H1 (cell line): ENCODE results near the gene P4HB. TPM values are rescaled to one million over a fixed set of nuclear protein-coding genes. Genes with fewer than 3 reads are reported as not detected.

Experiments used
- CBX8 ChIP-seq: fragments of 300-800, 300-1000 bp; sonication (generic); IDR thresholded peaks from 2 replicates; pipeline ENCODE4 v1.7.1; 2016; ENCODE audit warnings: low read depth, low read length, borderline replicate concordance
- CREB1 ChIP-seq: IDR thresholded peaks from 2 replicates; pipeline ENCODE4 v1.6.1; 2012; ENCODE audit warnings: inconsistent platforms
- GTF2F1 ChIP-seq: IDR thresholded peaks from 2 replicates; pipeline ENCODE4 v1.6.1; 2012; ENCODE audit warnings: low read depth, low read length, improper control_type of control experiment, borderline replicate concordance
- SP4 ChIP-seq: IDR thresholded peaks from 2 replicates; pipeline ENCODE4 v1.6.1; 2012; ENCODE audit warnings: low read length, inconsistent platforms
- TBP ChIP-seq: IDR thresholded peaks from 2 replicates; pipeline ENCODE4 v1.6.1; 2011; ENCODE audit warnings: low read depth, low read length, improper control_type of control experiment
- TEAD4 ChIP-seq: IDR thresholded peaks from 2 replicates; pipeline ENCODE4 v1.6.1; 2012; ENCODE audit warnings: low read depth, low read length, inconsistent platforms, mixed read lengths
- polyA plus RNA-seq, 7 experiments: library from polyadenylated mRNA; depleted of rRNA in 3 of 7; stranded (reverse) in 5 of 7; unstranded in 2 of 7; fragments of >200 nt in 5 of 7; fragments of 200-250 nt in 2 of 7; gene quantifications; 1 replicate in 5 of 7; 2 replicates in 1 of 7; 4 replicates in 1 of 7; pipeline versions ENCODE4 v1.2.1 to v1.2.3, GENCODE V29; 2011 to 2013; ENCODE audit warnings: missing spikeins in 2 of 7, mixed read lengths in 2 of 7
- total RNA-seq: library from RNA; stranded (reverse); fragmentation: NEBNext Ultra II Directional; extraction: Animal tissue kit (Norgen Biotek cat#: 25700); gene quantifications from 2 replicates; pipeline ENCODE4 v1.2.1, GENCODE V29; 2021
- TF ChIP-seq, protein P1 (sequence below): fragments of 300-600 bp; sonication (generic); IDR thresholded peaks from 2 replicates; pipeline ENCODE4 v1.7.1; 2012; ENCODE audit warnings: low read length, moderate library complexity, mild to moderate bottlenecking, inconsistent platforms; ENCODE audit not compliant: insufficient replicate concordance
- TF ChIP-seq, protein P2 (sequence below): IDR thresholded peaks from 2 replicates; pipeline ENCODE4 v1.6.1; 2012; ENCODE audit warnings: low read length, inconsistent platforms
- TF ChIP-seq, protein P3 (sequence below): IDR thresholded peaks from 2 replicates; pipeline ENCODE4 v1.6.1; 2012; ENCODE audit warnings: inconsistent platforms

Gene P4HB
- total and polyA plus RNA-seq, 2 of the 8 experiments (the other 6 are each of a cell fraction or from before 2014, with no cell fraction given), result 41.4 to 379 TPM

DNA sequence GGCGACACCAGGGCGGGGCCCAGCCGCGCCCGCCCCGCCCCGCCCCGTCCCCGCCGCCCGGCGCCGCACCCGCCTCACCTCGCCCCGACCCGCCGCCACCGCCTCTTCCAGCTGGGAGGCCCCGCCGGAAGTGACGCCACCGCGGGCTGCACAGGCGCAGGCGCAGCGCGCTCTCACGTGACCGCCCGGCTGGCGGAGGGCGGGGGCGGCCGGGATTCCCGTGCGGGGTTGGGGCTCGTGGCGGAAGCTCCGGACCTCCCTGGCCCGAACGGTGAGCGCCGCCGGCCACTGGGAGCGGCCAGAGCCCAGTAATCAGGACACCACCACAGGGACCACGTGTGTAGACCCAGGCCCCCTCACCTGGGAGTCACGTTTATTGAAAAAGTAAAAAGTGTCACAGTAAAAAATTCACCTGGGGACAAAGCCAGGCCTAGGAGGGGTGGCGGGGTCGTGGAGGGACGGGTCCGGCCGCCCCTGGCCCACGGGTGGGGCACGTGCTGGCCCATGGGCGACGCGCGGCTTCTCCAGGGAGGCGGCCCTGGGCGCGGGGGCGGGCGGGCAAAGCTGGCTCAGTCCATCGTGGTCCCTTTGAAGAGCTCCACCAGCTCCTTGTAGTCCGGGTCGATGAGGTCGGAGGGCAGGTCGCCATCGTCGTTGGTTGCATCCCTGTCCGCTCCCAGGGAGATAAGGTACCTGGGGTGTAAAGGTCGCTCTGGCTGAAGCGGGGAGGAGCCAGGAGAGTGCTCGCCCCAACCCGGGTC is 27.0 kb downstream of the P4HB start, which contains the start of gene MCRIP1 (continued):
- TF ChIP-seq TEAD4, result no peak
- peak; percentile 88 for TF ChIP-seq CREB1
- TF ChIP-seq CBX8, result no peak
- TF ChIP-seq, protein P1, sequence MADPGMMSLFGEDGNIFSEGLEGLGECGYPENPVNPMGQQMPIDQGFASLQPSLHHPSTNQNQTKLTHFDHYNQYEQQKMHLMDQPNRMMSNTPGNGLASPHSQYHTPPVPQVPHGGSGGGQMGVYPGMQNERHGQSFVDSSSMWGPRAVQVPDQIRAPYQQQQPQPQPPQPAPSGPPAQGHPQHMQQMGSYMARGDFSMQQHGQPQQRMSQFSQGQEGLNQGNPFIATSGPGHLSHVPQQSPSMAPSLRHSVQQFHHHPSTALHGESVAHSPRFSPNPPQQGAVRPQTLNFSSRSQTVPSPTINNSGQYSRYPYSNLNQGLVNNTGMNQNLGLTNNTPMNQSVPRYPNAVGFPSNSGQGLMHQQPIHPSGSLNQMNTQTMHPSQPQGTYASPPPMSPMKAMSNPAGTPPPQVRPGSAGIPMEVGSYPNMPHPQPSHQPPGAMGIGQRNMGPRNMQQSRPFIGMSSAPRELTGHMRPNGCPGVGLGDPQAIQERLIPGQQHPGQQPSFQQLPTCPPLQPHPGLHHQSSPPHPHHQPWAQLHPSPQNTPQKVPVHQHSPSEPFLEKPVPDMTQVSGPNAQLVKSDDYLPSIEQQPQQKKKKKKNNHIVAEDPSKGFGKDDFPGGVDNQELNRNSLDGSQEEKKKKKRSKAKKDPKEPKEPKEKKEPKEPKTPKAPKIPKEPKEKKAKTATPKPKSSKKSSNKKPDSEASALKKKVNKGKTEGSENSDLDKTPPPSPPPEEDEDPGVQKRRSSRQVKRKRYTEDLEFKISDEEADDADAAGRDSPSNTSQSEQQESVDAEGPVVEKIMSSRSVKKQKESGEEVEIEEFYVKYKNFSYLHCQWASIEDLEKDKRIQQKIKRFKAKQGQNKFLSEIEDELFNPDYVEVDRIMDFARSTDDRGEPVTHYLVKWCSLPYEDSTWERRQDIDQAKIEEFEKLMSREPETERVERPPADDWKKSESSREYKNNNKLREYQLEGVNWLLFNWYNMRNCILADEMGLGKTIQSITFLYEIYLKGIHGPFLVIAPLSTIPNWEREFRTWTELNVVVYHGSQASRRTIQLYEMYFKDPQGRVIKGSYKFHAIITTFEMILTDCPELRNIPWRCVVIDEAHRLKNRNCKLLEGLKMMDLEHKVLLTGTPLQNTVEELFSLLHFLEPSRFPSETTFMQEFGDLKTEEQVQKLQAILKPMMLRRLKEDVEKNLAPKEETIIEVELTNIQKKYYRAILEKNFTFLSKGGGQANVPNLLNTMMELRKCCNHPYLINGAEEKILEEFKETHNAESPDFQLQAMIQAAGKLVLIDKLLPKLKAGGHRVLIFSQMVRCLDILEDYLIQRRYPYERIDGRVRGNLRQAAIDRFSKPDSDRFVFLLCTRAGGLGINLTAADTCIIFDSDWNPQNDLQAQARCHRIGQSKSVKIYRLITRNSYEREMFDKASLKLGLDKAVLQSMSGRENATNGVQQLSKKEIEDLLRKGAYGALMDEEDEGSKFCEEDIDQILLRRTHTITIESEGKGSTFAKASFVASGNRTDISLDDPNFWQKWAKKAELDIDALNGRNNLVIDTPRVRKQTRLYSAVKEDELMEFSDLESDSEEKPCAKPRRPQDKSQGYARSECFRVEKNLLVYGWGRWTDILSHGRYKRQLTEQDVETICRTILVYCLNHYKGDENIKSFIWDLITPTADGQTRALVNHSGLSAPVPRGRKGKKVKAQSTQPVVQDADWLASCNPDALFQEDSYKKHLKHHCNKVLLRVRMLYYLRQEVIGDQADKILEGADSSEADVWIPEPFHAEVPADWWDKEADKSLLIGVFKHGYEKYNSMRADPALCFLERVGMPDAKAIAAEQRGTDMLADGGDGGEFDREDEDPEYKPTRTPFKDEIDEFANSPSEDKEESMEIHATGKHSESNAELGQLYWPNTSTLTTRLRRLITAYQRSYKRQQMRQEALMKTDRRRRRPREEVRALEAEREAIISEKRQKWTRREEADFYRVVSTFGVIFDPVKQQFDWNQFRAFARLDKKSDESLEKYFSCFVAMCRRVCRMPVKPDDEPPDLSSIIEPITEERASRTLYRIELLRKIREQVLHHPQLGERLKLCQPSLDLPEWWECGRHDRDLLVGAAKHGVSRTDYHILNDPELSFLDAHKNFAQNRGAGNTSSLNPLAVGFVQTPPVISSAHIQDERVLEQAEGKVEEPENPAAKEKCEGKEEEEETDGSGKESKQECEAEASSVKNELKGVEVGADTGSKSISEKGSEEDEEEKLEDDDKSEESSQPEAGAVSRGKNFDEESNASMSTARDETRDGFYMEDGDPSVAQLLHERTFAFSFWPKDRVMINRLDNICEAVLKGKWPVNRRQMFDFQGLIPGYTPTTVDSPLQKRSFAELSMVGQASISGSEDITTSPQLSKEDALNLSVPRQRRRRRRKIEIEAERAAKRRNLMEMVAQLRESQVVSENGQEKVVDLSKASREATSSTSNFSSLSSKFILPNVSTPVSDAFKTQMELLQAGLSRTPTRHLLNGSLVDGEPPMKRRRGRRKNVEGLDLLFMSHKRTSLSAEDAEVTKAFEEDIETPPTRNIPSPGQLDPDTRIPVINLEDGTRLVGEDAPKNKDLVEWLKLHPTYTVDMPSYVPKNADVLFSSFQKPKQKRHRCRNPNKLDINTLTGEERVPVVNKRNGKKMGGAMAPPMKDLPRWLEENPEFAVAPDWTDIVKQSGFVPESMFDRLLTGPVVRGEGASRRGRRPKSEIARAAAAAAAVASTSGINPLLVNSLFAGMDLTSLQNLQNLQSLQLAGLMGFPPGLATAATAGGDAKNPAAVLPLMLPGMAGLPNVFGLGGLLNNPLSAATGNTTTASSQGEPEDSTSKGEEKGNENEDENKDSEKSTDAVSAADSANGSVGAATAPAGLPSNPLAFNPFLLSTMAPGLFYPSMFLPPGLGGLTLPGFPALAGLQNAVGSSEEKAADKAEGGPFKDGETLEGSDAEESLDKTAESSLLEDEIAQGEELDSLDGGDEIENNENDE, result no peak
- TF ChIP-seq, protein P2, sequence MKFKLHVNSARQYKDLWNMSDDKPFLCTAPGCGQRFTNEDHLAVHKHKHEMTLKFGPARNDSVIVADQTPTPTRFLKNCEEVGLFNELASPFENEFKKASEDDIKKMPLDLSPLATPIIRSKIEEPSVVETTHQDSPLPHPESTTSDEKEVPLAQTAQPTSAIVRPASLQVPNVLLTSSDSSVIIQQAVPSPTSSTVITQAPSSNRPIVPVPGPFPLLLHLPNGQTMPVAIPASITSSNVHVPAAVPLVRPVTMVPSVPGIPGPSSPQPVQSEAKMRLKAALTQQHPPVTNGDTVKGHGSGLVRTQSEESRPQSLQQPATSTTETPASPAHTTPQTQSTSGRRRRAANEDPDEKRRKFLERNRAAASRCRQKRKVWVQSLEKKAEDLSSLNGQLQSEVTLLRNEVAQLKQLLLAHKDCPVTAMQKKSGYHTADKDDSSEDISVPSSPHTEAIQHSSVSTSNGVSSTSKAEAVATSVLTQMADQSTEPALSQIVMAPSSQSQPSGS, result no peak
- TF ChIP-seq GTF2F1, result no peak
- TF ChIP-seq TBP, result peak; percentile 73; the same call in 1 of the 2 replicates
- TF ChIP-seq, protein P3, sequence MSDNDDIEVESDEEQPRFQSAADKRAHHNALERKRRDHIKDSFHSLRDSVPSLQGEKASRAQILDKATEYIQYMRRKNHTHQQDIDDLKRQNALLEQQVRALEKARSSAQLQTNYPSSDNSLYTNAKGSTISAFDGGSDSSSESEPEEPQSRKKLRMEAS, result peak; percentile 86
- TF ChIP-seq SP4, result peak; percentile 72; the same call in 1 of the 2 replicates
